ENCODE measurements around the gene DBF4B. TPM values are rescaled to one million over a fixed set of nuclear protein-coding genes. Genes with fewer than 3 reads are reported as not detected.

The DBF4B gene
- total and polyA plus RNA-seq, 10 of the 15 experiments (the other 5 are each of a cell fraction or from before 2014, with no cell fraction given), result 2.4 to 24.6 (median 16.9) TPM

DNA sequence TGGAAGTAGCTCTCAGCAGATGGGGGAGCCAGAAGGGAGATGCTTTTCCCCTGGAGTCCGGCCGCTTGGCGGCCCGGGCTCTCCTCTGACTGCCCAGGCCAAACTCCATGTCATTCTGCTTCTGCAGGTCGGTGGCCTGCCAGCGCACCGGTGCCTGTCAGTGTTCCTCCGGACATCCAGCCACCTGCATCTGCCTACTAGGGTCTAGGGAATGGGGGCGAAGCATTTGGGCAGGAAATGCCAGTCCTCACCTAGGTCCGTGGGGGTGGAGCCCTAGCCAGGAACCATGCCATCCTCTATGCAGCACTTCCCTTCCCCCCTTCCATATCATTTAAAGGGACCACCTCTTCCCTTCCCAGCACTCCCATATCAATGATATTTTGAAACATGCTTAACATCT lies 87.5 kb downstream of the DBF4B start (continued):
- TF ChIP-seq MEF2B (IDR thresholded peaks at IDR 0.05; ENCODE audit: partially characterized antibody, poor library complexity, severe bottlenecking), result no peak
- TF ChIP-seq FOS (IDR thresholded peaks at IDR 0.05; ENCODE audit: borderline replicate concordance, extremely low read depth, insufficient read length), result no peak
- no peak for TF ChIP-seq ELK1 (IDR thresholded peaks at IDR 0.05; ENCODE audit: low read depth, low read length)
- TF ChIP-seq CHD4 (IDR thresholded peaks at IDR 0.05), result no peak

DNA sequence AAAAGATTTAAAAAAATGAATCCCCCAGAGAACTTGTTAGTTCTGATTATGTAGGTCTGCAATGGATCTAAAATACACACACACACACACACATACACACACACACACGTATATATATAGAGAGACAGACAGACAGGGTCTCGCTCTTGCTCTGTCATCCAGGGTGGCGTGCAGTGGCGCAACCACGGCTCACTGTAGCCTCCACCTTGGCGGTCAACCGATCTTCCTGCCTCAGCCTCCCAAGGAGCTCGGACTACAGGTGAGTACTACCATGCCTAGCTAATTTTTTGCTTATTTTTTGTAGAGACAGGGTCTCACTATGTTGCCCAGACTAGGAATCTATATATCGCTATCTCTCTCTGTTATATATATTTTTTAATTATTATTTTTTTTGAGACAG lies 88.3 kb downstream of the DBF4B start:
- Histone ChIP-seq H3K4me2 (ENCODE audit: control insufficient read depth, insufficient read depth) (no peak overlapping the region), H3K36me3 (ENCODE audit: control insufficient read depth in 2 of 2, insufficient read depth in 2 of 2, low read length in 1 of 2) (no peaks in the 10 kb centered on the region; a peak in 1 of 4 replicates), H3K4me1 (ENCODE audit: control insufficient read depth, insufficient read depth, low read length) (no peaks in the 10 kb centered on the region), H3K27ac (ENCODE audit: control insufficient read depth, insufficient read depth) (no peak overlapping the region), H3K27me3 (replicated peaks in 1 of 2; ENCODE audit: control insufficient read depth in 2 of 2, insufficient read depth in 2 of 2, low read length in 1 of 2) (no peaks in the 10 kb centered on the region), H3K9me3 (replicated peaks; ENCODE audit: control insufficient read depth, insufficient read depth, low read length) (no peaks in the 10 kb centered on the region), H2AFZ (ENCODE audit: control insufficient read depth, low read depth, low read length) (no peak overlapping the region), H4K20me1 (ENCODE audit: control insufficient read depth, insufficient read depth) (no peaks in the 10 kb centered on the region), H3K9ac (ENCODE audit: control insufficient read depth, insufficient read depth, low read length) (no peak overlapping the region), H3K4me3 (no peak overlapping the region), H3K79me2 (ENCODE audit: control insufficient read depth, insufficient read depth, low read length) (no peaks in the 10 kb centered on the region)
- ChIA-PET CTCF (interaction anchor here (0.5 kb wide), 1 partner anchor 586 kb away, joined by 4 read pairs; no protein-coding TSS in a partner anchor), SMC1A (ENCODE audit: uncharacterized antibody, unreplicated experiment) (interaction anchor here (0.6 kb wide), 1 partner anchor 96 kb away, joined by 4 read pairs; no protein-coding TSS in a partner anchor), RAD21 (ENCODE audit: unreplicated experiment) (no interaction called here), POLR2A (no interaction called here)
- 88% methylated on average over 9 of the region's 9 CpGs for WGBS (ENCODE audit: insufficient coverage, insufficient replicate concordance, low lambda C conversion rate, missing lambda C conversion rate)
- in situ Hi-C loops (cut with MboI) (no loop called here), intact Hi-C loops (cut with micrococcal nuclease; ENCODE audit: unreplicated experiment) (no loop called here)
- no peak for FAIRE-seq
- no TSS peak for BruUV-seq (replicated peaks)
- TF ChIP-seq TARDBP (IDR thresholded peaks at IDR 0.05; ENCODE audit: borderline replicate concordance) (no peak), TBL1XR1 (IDR thresholded peaks at IDR 0.05; ENCODE audit: low read depth, low read length) (no peak), MEF2A (IDR thresholded peaks at IDR 0.05; ENCODE audit: insufficient read depth, low read depth, low read length) (no peak), BMI1 (IDR thresholded peaks at IDR 0.05; ENCODE audit: borderline replicate concordance) (no peak), SUPT20H (IDR thresholded peaks at IDR 0.05; ENCODE audit: borderline replicate concordance, control insufficient read depth, low read depth, low read length) (no peak), CTCF (IDR thresholded peaks at IDR 0.05 in 2 of 3, conservative IDR thresholded peaks at IDR 0.05 in 1 of 3; ENCODE audit: control insufficient read depth in 2 of 3, extremely low read depth in 1 of 3, insufficient read depth in 1 of 3, low read depth in 3 of 3, low read length in 3 of 3) (no peak), CBX3 (IDR thresholded peaks at IDR 0.05; ENCODE audit: borderline replicate concordance, low read depth) (no peak), EZH2 (IDR thresholded peaks at IDR 0.05; ENCODE audit: borderline replicate concordance, control insufficient read depth, low read depth, low read length) (no peak), MTA2 (IDR thresholded peaks at IDR 0.05; ENCODE audit: low read depth) (no peak), ZNF207 (IDR thresholded peaks at IDR 0.05; ENCODE audit: borderline replicate concordance) (no peak), BCL11A (IDR thresholded peaks at IDR 0.05; ENCODE audit: low read depth, low read length) (no peak)
- TF ChIP-seq, protein P1, sequence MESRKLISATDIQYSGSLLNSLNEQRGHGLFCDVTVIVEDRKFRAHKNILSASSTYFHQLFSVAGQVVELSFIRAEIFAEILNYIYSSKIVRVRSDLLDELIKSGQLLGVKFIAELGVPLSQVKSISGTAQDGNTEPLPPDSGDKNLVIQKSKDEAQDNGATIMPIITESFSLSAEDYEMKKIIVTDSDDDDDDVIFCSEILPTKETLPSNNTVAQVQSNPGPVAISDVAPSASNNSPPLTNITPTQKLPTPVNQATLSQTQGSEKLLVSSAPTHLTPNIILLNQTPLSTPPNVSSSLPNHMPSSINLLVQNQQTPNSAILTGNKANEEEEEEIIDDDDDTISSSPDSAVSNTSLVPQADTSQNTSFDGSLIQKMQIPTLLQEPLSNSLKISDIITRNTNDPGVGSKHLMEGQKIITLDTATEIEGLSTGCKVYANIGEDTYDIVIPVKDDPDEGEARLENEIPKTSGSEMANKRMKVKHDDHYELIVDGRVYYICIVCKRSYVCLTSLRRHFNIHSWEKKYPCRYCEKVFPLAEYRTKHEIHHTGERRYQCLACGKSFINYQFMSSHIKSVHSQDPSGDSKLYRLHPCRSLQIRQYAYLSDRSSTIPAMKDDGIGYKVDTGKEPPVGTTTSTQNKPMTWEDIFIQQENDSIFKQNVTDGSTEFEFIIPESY (IDR thresholded peaks at IDR 0.05), result no peak
- TF ChIP-seq, protein P2, sequence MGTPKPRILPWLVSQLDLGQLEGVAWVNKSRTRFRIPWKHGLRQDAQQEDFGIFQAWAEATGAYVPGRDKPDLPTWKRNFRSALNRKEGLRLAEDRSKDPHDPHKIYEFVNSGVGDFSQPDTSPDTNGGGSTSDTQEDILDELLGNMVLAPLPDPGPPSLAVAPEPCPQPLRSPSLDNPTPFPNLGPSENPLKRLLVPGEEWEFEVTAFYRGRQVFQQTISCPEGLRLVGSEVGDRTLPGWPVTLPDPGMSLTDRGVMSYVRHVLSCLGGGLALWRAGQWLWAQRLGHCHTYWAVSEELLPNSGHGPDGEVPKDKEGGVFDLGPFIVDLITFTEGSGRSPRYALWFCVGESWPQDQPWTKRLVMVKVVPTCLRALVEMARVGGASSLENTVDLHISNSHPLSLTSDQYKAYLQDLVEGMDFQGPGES (IDR thresholded peaks at IDR 0.05), result no peak
- no peak for DNase-seq (ENCODE audit: low read depth, low spot score)
- no peak for ATAC-seq

Data from GM12878 (cell line).